ENCODE results near the gene B3GAT1.

B3GAT1 gene

GRCh38 chr11:134364261-134364660, 47.8 kb downstream of the B3GAT1 start:
- no peak overlapping the region for H3K4me3 ChIP-seq (ENCODE audit: low read depth, low read length)
- H3K27me3 ChIP-seq, result no peaks in the 10 kb centered on the region
- H3K4me1 ChIP-seq, result peaks cover 3% of the 10 kb centered on the region; the same call in 1 of the 2 replicates
- no peaks in the 10 kb centered on the region for H3K9me3 ChIP-seq
- no peak for DNase-seq
- no peak for TF ChIP-seq CTCF (IDR thresholded peaks at IDR 0.05; ENCODE audit: low read depth, low read length)
- H3K36me3 ChIP-seq, result no peaks in the 10 kb centered on the region

- Histone ChIP-seq H3K36me3 (no peaks in the 10 kb centered on the region), H3K4me1 (peaks cover 3% of the 10 kb centered on the region; the same call in 1 of the 2 replicates), H3K4me3 (ENCODE audit: low read depth, low read length) (no peak overlapping the region), H3K9me3 (no peaks in the 10 kb centered on the region), H3K27me3 (no peaks in the 10 kb centered on the region)
- no peak for DNase-seq
- no peak for TF ChIP-seq CTCF (IDR thresholded peaks at IDR 0.05; ENCODE audit: low read depth, low read length)
Observed at GRCh38 chr11:134363592-134363991, 48.5 kb downstream of the B3GAT1 start.

GRCh38 chr11:134363161-134363560, 48.9 kb downstream of the B3GAT1 start:
- no peaks in the 10 kb centered on the region for H3K36me3 ChIP-seq
- no peaks in the 10 kb centered on the region for H3K27me3 ChIP-seq
- no peak for TF ChIP-seq CTCF (IDR thresholded peaks at IDR 0.05; ENCODE audit: low read depth, low read length)
- no peak overlapping the region for H3K4me3 ChIP-seq (ENCODE audit: low read depth, low read length)
- DNase-seq, result peak; percentile 1
- H3K4me1 ChIP-seq, result peaks cover 3% of the 10 kb centered on the region; the same call in 1 of the 2 replicates
- H3K9me3 ChIP-seq, result no peaks in the 10 kb centered on the region

- no peak for DNase-seq
- TF ChIP-seq CTCF (IDR thresholded peaks at IDR 0.05; ENCODE audit: low read depth, low read length), result no peak
- H3K27me3 ChIP-seq, result no peaks in the 10 kb centered on the region
- H3K36me3 ChIP-seq, result no peaks in the 10 kb centered on the region
- H3K9me3 ChIP-seq, result no peaks in the 10 kb centered on the region
- no peak overlapping the region for H3K4me3 ChIP-seq (ENCODE audit: low read depth, low read length)
- peaks cover 3% of the 10 kb centered on the region; the same call in 1 of the 2 replicates for H3K4me1 ChIP-seq
Observed at GRCh38 chr11:134362192-134362901, 49.7 kb downstream of the B3GAT1 start.

GRCh38 chr11:134361661-134362060, 50.4 kb downstream of the B3GAT1 start:
- DNase-seq, result peak; percentile 3
- peaks cover 3% of the 10 kb centered on the region; the same call in 1 of the 2 replicates for H3K4me1 ChIP-seq
- H3K4me3 ChIP-seq (ENCODE audit: low read depth, low read length), result no peak overlapping the region
- H3K27me3 ChIP-seq, result no peaks in the 10 kb centered on the region
- no peaks in the 10 kb centered on the region for H3K9me3 ChIP-seq
- H3K36me3 ChIP-seq, result no peaks in the 10 kb centered on the region
- no peak for TF ChIP-seq CTCF (IDR thresholded peaks at IDR 0.05; ENCODE audit: low read depth, low read length)

GRCh38 chr11:134360050-134360835, 51.8 kb downstream of the B3GAT1 start:
- Histone ChIP-seq H3K36me3 (no peaks in the 10 kb centered on the region), H3K27me3 (no peaks in the 10 kb centered on the region), H3K9me3 (no peaks in the 10 kb centered on the region), H3K4me1 (peaks cover 3% of the 10 kb centered on the region; the same call in 1 of the 2 replicates), H3K4me3 (ENCODE audit: low read depth, low read length) (no peak overlapping the region)
- DNase-seq, result peak; percentile 92
- peak; percentile 97 for TF ChIP-seq CTCF (IDR thresholded peaks at IDR 0.05; ENCODE audit: low read depth, low read length)
